GM18526 (cell line): ENCODE data around the gene PROKR1.

Experiments used
- POLR2A ChIP-seq: IDR thresholded peaks from 3 replicates; pipeline ENCODE4 v1.6.1; 2011; ENCODE audit not compliant: insufficient read length; ENCODE audit errors: extremely low read depth

The PROKR1 gene

GRCh38 chr2:68643011-68643873 is at the start of gene PROKR1:
PROKR1 (plus strand) TSS chr2:68643579; CDS start chr2:68645822, 2,243 bp downstream.
- TF ChIP-seq POLR2A: no peak

GRCh38 chr2:68594041-68594440 is 49.3 kb upstream of the PROKR1 start:
- TF ChIP-seq POLR2A: no peak

- TF ChIP-seq POLR2A: no peak
These were observed 48.5 kb upstream of the PROKR1 start for GRCh38 chr2:68594674-68595492.

- no peak for TF ChIP-seq POLR2A
These were observed 40.3 kb upstream of the PROKR1 start for GRCh38 chr2:68603059-68603458.

GRCh38 chr2:68604077-68604476 is 39.3 kb upstream of the PROKR1 start:
- no peak for TF ChIP-seq POLR2A

GRCh38 chr2:68605939-68606338 is 37.4 kb upstream of the PROKR1 start:
- TF ChIP-seq POLR2A: no peak

- TF ChIP-seq POLR2A: no peak
These were observed 36.6 kb upstream of the PROKR1 start for GRCh38 chr2:68606759-68607158.

- no peak for TF ChIP-seq POLR2A
These were observed 35.5 kb upstream of the PROKR1 start for GRCh38 chr2:68607837-68608236.

GRCh38 chr2:68612765-68613519 is 30.4 kb upstream of the PROKR1 start:
- no peak for TF ChIP-seq POLR2A

- no peak for TF ChIP-seq POLR2A
These were observed 22.6 kb upstream of the PROKR1 start for GRCh38 chr2:68620772-68621171.

GRCh38 chr2:68623820-68624219 is 19.6 kb upstream of the PROKR1 start:
- no peak for TF ChIP-seq POLR2A

- no peak for TF ChIP-seq POLR2A
These were observed 15.8 kb upstream of the PROKR1 start for GRCh38 chr2:68627615-68628014.

- no peak for TF ChIP-seq POLR2A
These were observed 11.4 kb upstream of the PROKR1 start for GRCh38 chr2:68632021-68632420.

- TF ChIP-seq POLR2A: no peak
These were observed 6.3 kb upstream of the PROKR1 start for GRCh38 chr2:68637047-68637446.

GRCh38 chr2:68643874-68644485 is 601 bp downstream of the PROKR1 start:
- no peak for TF ChIP-seq POLR2A

- TF ChIP-seq POLR2A: no peak
These were observed 2.1 kb downstream of the PROKR1 start for GRCh38 chr2:68645523-68645922.

GRCh38 chr2:68646303-68646702 is 2.9 kb downstream of the PROKR1 start:
- TF ChIP-seq POLR2A: no peak
